ENCODE results near the gene PCARE.

PCARE gene

DNA sequence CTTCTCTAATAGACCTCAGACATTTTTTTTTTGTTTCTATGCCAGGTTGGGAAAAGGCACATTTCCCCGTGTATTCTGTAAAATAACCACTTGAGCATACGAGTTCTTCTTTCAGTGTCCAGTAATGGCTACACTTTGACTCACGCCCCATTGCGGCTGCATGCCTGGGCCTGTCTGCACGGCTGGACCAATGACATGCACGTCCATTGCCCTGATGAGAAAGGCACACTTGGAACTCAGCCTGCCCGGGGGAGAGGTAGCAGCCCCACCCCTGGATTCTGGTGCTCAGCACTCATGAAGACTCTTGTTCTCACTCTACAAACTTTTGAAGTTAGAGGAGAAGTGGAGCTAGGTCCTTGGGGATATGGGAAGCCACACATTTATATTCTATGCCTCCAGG is 5.8 kb downstream of the PCARE start:
- TF ChIP-seq, protein P1, sequence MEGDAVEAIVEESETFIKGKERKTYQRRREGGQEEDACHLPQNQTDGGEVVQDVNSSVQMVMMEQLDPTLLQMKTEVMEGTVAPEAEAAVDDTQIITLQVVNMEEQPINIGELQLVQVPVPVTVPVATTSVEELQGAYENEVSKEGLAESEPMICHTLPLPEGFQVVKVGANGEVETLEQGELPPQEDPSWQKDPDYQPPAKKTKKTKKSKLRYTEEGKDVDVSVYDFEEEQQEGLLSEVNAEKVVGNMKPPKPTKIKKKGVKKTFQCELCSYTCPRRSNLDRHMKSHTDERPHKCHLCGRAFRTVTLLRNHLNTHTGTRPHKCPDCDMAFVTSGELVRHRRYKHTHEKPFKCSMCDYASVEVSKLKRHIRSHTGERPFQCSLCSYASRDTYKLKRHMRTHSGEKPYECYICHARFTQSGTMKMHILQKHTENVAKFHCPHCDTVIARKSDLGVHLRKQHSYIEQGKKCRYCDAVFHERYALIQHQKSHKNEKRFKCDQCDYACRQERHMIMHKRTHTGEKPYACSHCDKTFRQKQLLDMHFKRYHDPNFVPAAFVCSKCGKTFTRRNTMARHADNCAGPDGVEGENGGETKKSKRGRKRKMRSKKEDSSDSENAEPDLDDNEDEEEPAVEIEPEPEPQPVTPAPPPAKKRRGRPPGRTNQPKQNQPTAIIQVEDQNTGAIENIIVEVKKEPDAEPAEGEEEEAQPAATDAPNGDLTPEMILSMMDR (IDR thresholded peaks at IDR 0.05; ENCODE audit: insufficient read depth, low read length, poor library complexity, severe bottlenecking): no peak

DNA sequence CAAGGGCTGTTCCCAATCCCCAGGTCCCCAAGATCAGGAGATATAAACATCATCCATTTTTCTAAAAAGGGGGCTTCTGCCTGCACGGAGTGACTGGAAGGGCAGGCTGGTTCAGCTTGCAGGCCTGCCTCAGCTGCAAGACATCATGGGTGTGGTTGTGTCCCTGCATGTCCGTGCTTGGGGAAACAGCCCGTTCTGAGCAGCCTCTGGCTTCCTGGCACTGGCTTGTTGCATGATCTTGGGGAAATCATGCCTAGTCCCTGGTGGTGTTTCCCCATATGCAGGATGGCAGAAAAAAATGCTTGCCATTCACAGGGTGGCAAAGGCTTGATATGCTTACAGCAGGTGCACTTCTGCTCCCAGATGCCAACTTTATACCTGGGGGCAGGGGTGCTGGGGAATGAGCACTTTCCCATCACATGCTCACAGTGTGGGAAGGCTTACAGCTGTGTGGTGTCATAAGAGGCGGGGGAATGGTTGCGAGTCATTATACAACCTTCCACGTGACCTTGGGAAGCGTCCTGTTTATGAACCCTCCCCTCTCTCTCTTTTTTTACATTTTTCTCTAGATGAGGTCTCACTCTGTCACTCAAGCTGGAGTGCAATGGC is 7.2 kb downstream of the PCARE start:
- DNase-seq (ENCODE audit: extremely low read depth, insufficient read length): no peak
- H3K36me3 ChIP-seq (ENCODE audit: control insufficient read depth, insufficient read depth, low read length): no peaks in the 10 kb centered on the region
- TF ChIP-seq, protein P1 (IDR thresholded peaks at IDR 0.05; ENCODE audit: insufficient read depth, low read length, poor library complexity, severe bottlenecking): no peak
- H3K27me3 ChIP-seq (replicated peaks; ENCODE audit: control insufficient read depth, insufficient read depth, low read length): no peaks in the 10 kb centered on the region; the same call in 1 of the 2 replicates
- H3K4me3 ChIP-seq (replicated peaks; ENCODE audit: low read depth, low read length): no peak overlapping the region

More for the DNA sequence above, 5.8 kb downstream of the PCARE start:
- no peaks in the 10 kb centered on the region; the same call in 1 of the 2 replicates for H3K27me3 ChIP-seq (replicated peaks; ENCODE audit: control insufficient read depth, insufficient read depth, low read length)
- no peaks in the 10 kb centered on the region for H3K36me3 ChIP-seq (ENCODE audit: control insufficient read depth, insufficient read depth, low read length)
- no peak for DNase-seq (ENCODE audit: extremely low read depth, insufficient read length)
- H3K4me3 ChIP-seq (replicated peaks; ENCODE audit: low read depth, low read length): no peak overlapping the region

DNA sequence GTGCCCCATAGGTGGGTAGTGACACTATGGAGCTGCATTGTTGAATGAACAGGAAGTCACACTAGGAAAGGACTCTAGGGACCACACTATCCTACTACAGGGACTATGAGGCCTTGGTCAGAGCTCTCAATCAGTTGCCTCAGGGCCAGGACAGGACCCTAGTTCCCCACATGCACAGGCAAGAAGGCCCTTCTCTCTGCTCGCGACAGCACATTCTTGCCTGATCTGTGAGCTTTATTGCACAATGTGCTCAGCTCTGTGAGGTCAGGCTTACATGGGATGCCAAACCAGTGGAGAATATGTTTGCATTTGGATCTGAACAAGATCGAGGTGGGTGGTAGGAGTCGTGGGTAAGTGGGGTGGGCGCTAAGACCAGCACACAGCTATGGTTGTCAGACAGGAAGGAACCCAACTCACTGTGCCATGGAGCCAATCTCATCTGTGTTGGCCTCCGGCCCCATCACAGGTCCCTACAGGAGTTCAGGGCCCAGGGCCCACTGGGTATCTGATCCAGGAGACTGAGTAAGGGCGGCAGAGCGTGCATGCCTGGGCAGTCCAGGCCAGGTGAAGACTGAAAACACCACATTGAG is 8.0 kb downstream of the PCARE start:
- TF ChIP-seq, protein P1 (IDR thresholded peaks at IDR 0.05; ENCODE audit: insufficient read depth, low read length, poor library complexity, severe bottlenecking): no peak
- H3K4me3 ChIP-seq (replicated peaks; ENCODE audit: low read depth, low read length): no peak overlapping the region
- no peaks in the 10 kb centered on the region for H3K36me3 ChIP-seq (ENCODE audit: control insufficient read depth, insufficient read depth, low read length)
- no peaks in the 10 kb centered on the region; the same call in 1 of the 2 replicates for H3K27me3 ChIP-seq (replicated peaks; ENCODE audit: control insufficient read depth, insufficient read depth, low read length)
- no peak for DNase-seq (ENCODE audit: extremely low read depth, insufficient read length)

DNA sequence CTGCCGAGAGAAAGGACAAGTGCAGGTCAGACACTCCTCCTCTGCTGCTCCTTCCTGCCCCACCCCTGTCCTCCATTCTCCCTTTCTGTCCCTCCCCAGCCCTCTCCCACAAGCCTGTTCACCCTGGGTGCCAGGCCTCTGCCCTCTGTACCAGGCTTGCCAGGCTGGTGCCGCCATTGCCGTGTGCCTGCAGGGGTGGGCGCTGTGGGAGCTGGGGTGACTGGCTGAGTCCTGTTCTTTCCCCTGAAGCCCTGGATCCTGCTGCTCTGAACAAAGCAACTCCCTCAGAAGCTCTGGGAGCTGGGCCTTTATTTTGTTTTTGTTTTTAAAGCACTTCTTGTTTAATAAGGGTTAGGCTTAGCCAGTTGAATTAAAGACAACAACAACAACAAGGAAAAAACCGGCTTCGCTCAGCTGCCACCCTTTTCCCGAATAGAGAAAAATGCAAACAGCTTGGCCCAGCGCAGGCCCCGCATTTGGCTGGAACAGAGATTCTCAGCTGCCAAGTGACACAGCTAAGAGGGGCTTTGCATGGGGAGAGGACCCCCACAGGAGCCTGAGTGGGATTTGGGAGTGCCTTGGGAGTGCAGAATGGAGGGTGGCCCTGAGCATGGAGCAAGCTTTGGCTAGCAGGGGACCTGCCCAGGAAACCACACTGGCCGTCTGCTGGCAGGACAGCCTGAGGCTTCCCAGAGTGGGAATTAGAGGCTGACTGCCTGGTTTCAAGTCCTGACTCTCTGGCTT is 9.1 kb downstream of the PCARE start:
- TF ChIP-seq, protein P1 (IDR thresholded peaks at IDR 0.05; ENCODE audit: insufficient read depth, low read length, poor library complexity, severe bottlenecking): no peak
- no peaks in the 10 kb centered on the region; the same call in 1 of the 2 replicates for H3K27me3 ChIP-seq (replicated peaks; ENCODE audit: control insufficient read depth, insufficient read depth, low read length)
- H3K36me3 ChIP-seq (ENCODE audit: control insufficient read depth, insufficient read depth, low read length): no peaks in the 10 kb centered on the region
- no peak for DNase-seq (ENCODE audit: extremely low read depth, insufficient read length)
- H3K4me3 ChIP-seq (replicated peaks; ENCODE audit: low read depth, low read length): no peak overlapping the region

DNA sequence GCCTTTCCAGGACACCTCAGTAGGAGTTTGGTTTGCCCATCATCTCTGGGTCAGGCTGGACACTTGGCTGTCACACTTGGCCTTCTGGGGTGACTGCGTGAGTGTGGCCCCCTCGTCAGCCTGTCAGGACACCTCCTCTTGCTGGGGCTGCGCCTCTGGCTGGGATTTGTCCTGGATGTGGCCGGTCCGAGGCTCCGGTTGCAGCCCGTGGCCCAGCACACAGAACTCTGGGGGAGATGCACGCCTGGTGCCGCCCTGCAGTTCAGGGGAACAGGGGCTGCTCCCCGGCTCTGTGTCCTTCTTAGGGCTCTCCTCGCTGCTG is 9.6 kb downstream of the PCARE start:
- TF ChIP-seq, protein P1 (IDR thresholded peaks at IDR 0.05; ENCODE audit: insufficient read depth, low read length, poor library complexity, severe bottlenecking): no peak
- no peaks in the 10 kb centered on the region; the same call in 1 of the 2 replicates for H3K27me3 ChIP-seq (replicated peaks; ENCODE audit: control insufficient read depth, insufficient read depth, low read length)

More for the DNA sequence above, 9.6 kb downstream of the PCARE start:
- H3K36me3 ChIP-seq (ENCODE audit: control insufficient read depth, insufficient read depth, low read length): no peaks in the 10 kb centered on the region
- DNase-seq (ENCODE audit: extremely low read depth, insufficient read length): no peak
- no peak overlapping the region for H3K4me3 ChIP-seq (replicated peaks; ENCODE audit: low read depth, low read length)
